SK-N-MC (cell line): ENCODE results near the gene VIPR2.

Source experiments
- EZH2 ChIP-seq: fragments of 200-600 bp; sonication (generic); IDR thresholded peaks from one replicate; pipeline ENCODE4 v1.6.1; 2017; ENCODE audit warnings: antibody characterized with exemption
- FOXP2 ChIP-seq: optimal IDR thresholded peaks from 2 replicates; pipeline ENCODE3; 2011; ENCODE audit warnings: mild to moderate bottlenecking, moderate library complexity; ENCODE audit not compliant: insufficient read depth; ENCODE audit errors: extremely low read length, control extremely low read depth
- POLR2AphosphoS5 ChIP-seq: IDR thresholded peaks from 2 replicates; pipeline ENCODE4 v1.6.1; 2012; ENCODE audit warnings: mild to moderate bottlenecking, low read depth, low read length, borderline replicate concordance

DNA sequence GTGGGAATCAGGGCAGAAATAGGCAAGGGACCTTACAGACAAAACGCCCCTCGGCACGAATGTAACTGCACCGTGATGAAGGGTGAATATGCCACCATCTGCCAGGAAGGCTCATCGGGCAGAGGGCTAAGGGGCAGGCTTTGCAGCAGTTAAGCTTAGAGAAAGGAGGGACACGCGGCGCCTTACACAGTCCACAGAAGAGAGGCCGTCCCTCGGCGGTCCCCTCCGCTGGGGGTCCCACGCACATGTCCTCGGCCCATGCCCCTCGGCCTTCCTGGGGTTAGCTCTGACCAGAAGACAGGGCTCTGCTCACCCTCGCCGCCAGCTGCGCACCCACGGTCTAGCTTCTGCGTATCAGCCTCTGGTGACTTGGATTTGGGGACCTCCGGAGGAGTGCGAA lies 147.2 kb downstream of the VIPR2 start:
- TF ChIP-seq EZH2 (no peak), POLR2AphosphoS5 (no peak), FOXP2 (no peak)
